Measurements from ENCODE around the gene TPP1. TPM values are rescaled to one million over a fixed set of nuclear protein-coding genes. Genes with fewer than 3 reads are reported as not detected.

Gene TPP1
- total RNA-seq, 1 experiment from 2014 or later = 61.7 TPM

- POLR2A ChIA-PET = no interaction called here
- H3K9me3 ChIP-seq = no peaks in the 10 kb centered on the region
- Mint-ChIP-seq H3K4me3 (ENCODE audit: unreplicated experiment) (no peak overlapping the region), H3K9me3 (ENCODE audit: unreplicated experiment) (no peaks in the 10 kb centered on the region), H3K4me1 (ENCODE audit: low read depth, unreplicated experiment) (no peaks in the 10 kb centered on the region), H3K27me3 (ENCODE audit: insufficient read depth, unreplicated experiment) (peaks cover 12% of the 10 kb centered on the region), H3K27ac (ENCODE audit: unreplicated experiment) (no peak overlapping the region), H3K36me3 (ENCODE audit: insufficient read depth, unreplicated experiment) (no peaks in the 10 kb centered on the region)
- H3K27me3 ChIP-seq (replicated peaks; ENCODE audit: control insufficient read depth, insufficient read depth, low read length) = peaks cover 1% of the 10 kb centered on the region
- no peaks in the 10 kb centered on the region for H3K4me1 ChIP-seq
- no TSS peak for BruUV-seq (replicated peaks)
- H3K36me3 ChIP-seq (ENCODE audit: control insufficient read depth, insufficient read depth, low read length) = no peaks in the 10 kb centered on the region
- DNase-seq = no peak
- no peak overlapping the region for H3K4me3 ChIP-seq (ENCODE audit: low read depth, low read length)
- CTCF ChIA-PET = interaction anchor here (0.7 kb wide), 1 partner anchor 128 kb away, joined by 3 read pairs; no protein-coding TSS in a partner anchor
- intact Hi-C loops (cut with micrococcal nuclease; ENCODE audit: unreplicated experiment) = no loop called here
- TF ChIP-seq CTCF (IDR thresholded peaks at IDR 0.05; ENCODE audit: insufficient read depth in 1 of 2, low read depth in 1 of 2, low read length in 1 of 2, severe bottlenecking in 1 of 2, unreplicated experiment in 1 of 2) = no peak
These were observed 37.7 kb upstream of the TPP1 start for GRCh38 chr11:6656936-6657335.

DNA sequence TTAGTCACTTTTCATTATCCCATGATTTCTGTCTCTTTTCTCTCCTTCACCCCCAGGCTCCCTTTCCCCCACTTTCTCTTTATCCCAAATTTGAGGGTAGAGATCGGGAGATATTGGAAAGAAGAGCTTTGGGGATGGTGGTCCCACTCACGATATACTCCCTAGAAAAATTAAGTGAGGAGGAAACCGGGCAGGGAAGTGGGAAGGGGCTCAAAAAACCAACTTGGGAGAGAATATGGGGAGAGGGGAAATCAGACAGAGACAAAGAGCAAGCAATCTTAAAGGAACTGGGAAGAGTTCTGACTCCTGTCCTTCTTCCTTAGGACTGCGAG, 37.3 kb upstream of the TPP1 start:
- H3K9me3 ChIP-seq = no peaks in the 10 kb centered on the region
- no peaks in the 10 kb centered on the region for H3K4me1 ChIP-seq
- H3K4me3 ChIP-seq (ENCODE audit: low read depth, low read length) = no peak overlapping the region
- Mint-ChIP-seq H3K9me3 (ENCODE audit: unreplicated experiment) (no peaks in the 10 kb centered on the region), H3K4me3 (ENCODE audit: unreplicated experiment) (peak overlapping the region; percentile 74), H3K4me1 (ENCODE audit: low read depth, unreplicated experiment) (no peaks in the 10 kb centered on the region), H3K27me3 (ENCODE audit: insufficient read depth, unreplicated experiment) (peaks cover 12% of the 10 kb centered on the region), H3K36me3 (ENCODE audit: insufficient read depth, unreplicated experiment) (no peaks in the 10 kb centered on the region), H3K27ac (ENCODE audit: unreplicated experiment) (no peak overlapping the region)
- CTCF ChIA-PET = interaction anchor here (0.7 kb wide), 1 partner anchor 127 kb away, joined by 3 read pairs; no protein-coding TSS in a partner anchor
- DNase-seq = no peak
- POLR2A ChIA-PET = no interaction called here
- peaks cover 1% of the 10 kb centered on the region for H3K27me3 ChIP-seq (replicated peaks; ENCODE audit: control insufficient read depth, insufficient read depth, low read length)
- no TSS peak for BruUV-seq (replicated peaks)
- intact Hi-C loops (cut with micrococcal nuclease; ENCODE audit: unreplicated experiment) = no loop called here
- H3K36me3 ChIP-seq (ENCODE audit: control insufficient read depth, insufficient read depth, low read length) = no peaks in the 10 kb centered on the region
- TF ChIP-seq CTCF (IDR thresholded peaks at IDR 0.05; ENCODE audit: insufficient read depth in 1 of 2, low read depth in 1 of 2, low read length in 1 of 2, severe bottlenecking in 1 of 2, unreplicated experiment in 1 of 2) = no peak

- ChIA-PET CTCF (no interaction called here), POLR2A (no interaction called here)
- Mint-ChIP-seq H3K4me3 (ENCODE audit: unreplicated experiment) (peak within 1 kb of the TSS; percentile 74), H3K4me1 (ENCODE audit: low read depth, unreplicated experiment) (no peaks in the 10 kb centered on the region), H3K27me3 (ENCODE audit: insufficient read depth, unreplicated experiment) (peaks cover 12% of the 10 kb centered on the region), H3K9me3 (ENCODE audit: unreplicated experiment) (no peaks in the 10 kb centered on the region), H3K36me3 (ENCODE audit: insufficient read depth, unreplicated experiment) (no peaks in the 10 kb centered on the region), H3K27ac (ENCODE audit: unreplicated experiment) (no peak within 1 kb of the TSS)
- Histone ChIP-seq H3K27me3 (replicated peaks; ENCODE audit: control insufficient read depth, insufficient read depth, low read length) (peaks cover 1% of the 10 kb centered on the region), H3K4me3 (ENCODE audit: low read depth, low read length) (peak within 1 kb of the TSS; percentile 34), H3K4me1 (0 out of 2 replicates have a peak, but pooled peaks cover under 1% of the 10 kb centered on the region), H3K36me3 (ENCODE audit: control insufficient read depth, insufficient read depth, low read length) (no peaks in the 10 kb centered on the region), H3K9me3 (no peaks in the 10 kb centered on the region)
- TF ChIP-seq CTCF (IDR thresholded peaks at IDR 0.05; ENCODE audit: insufficient read depth in 1 of 2, low read depth in 1 of 2, low read length in 1 of 2, severe bottlenecking in 1 of 2, unreplicated experiment in 1 of 2) = no peak
- no TSS peak for BruUV-seq (replicated peaks)
- DNase-seq = peak in 1 of 2 experiments; percentile 28
- intact Hi-C loops (cut with micrococcal nuclease; ENCODE audit: unreplicated experiment) = no loop called here
These were observed 36.8 kb upstream of the TPP1 start, which contains the start of gene DCHS1 for GRCh38 chr11:6655790-6656583. DCHS1 (minus strand) TSS chr11:6655809; CDS start chr11:6641613, 14,196 bp downstream.
